NCI-H226 (cell line): Measurements from ENCODE around the gene AP1B1.
"Not testable (repeated sequence)": the region's sequence is repeated elsewhere in the genome, so short reads cannot be mapped to it uniquely, and the experiment has no call there.

Experiments
- DNase-seq: peaks from one replicate; pipeline ENCODE4 v3.0.0-alpha.2; 2015

The AP1B1 gene

GRCh38 chr22:29385748-29386147 is 2.6 kb downstream of the AP1B1 start:
- no peak for DNase-seq

- no peak for DNase-seq
Observed at GRCh38 chr22:29385151-29385704, 3.1 kb downstream of the AP1B1 start.

GRCh38 chr22:29383740-29384139 is 4.6 kb downstream of the AP1B1 start:
- DNase-seq = no peak

GRCh38 chr22:29382580-29383302 is 5.6 kb downstream of the AP1B1 start:
- no peak for DNase-seq

- DNase-seq = no peak
Observed at GRCh38 chr22:29380856-29381255, 7.5 kb downstream of the AP1B1 start.

GRCh38 chr22:29380032-29380781 is 8.2 kb downstream of the AP1B1 start:
- DNase-seq = peak; percentile 7

- no peak for DNase-seq
Observed at GRCh38 chr22:29379258-29379657, 9.1 kb downstream of the AP1B1 start.

GRCh38 chr22:29377979-29378378 is 10.4 kb downstream of the AP1B1 start:
- DNase-seq = no peak

GRCh38 chr22:29376705-29377104 is 11.7 kb downstream of the AP1B1 start:
- not testable (repeated sequence) for DNase-seq

GRCh38 chr22:29375398-29376076 is 12.8 kb downstream of the AP1B1 start:
- no peak for DNase-seq

GRCh38 chr22:29374806-29375205 is 13.6 kb downstream of the AP1B1 start:
- not testable (repeated sequence) for DNase-seq

GRCh38 chr22:29374401-29374800 is 14.0 kb downstream of the AP1B1 start:
- no peak for DNase-seq

- no peak for DNase-seq
Observed at GRCh38 chr22:29370537-29370936, 17.8 kb downstream of the AP1B1 start.

GRCh38 chr22:29369460-29369859 is 18.9 kb downstream of the AP1B1 start:
- DNase-seq = no peak

- DNase-seq = no peak
Observed at GRCh38 chr22:29359469-29359868, 28.9 kb downstream of the AP1B1 start.

GRCh38 chr22:29357193-29357890 is 31.0 kb downstream of the AP1B1 start:
- not testable (repeated sequence) for DNase-seq

GRCh38 chr22:29353860-29354259 is 34.5 kb downstream of the AP1B1 start:
- DNase-seq = no peak

- DNase-seq = no peak
Observed at GRCh38 chr22:29353286-29353685, 35.1 kb downstream of the AP1B1 start.

- DNase-seq = no peak
Observed at GRCh38 chr22:29352778-29353177, 35.6 kb downstream of the AP1B1 start.

- DNase-seq = no peak
Observed at GRCh38 chr22:29351891-29352290, 36.5 kb downstream of the AP1B1 start.

- no peak for DNase-seq
Observed at GRCh38 chr22:29351042-29351441, 37.3 kb downstream of the AP1B1 start.

GRCh38 chr22:29348956-29349355 is 39.4 kb downstream of the AP1B1 start:
- DNase-seq = no peak

GRCh38 chr22:29348041-29348440 is 40.3 kb downstream of the AP1B1 start:
- no peak for DNase-seq
